GM18858 (cell line): ENCODE data around the gene RNF183.
"Not testable (repeated sequence)": the region's sequence is repeated elsewhere in the genome, so short reads cannot be mapped to it uniquely, and the experiment has no call there.

ENCODE experiments used
- ATAC-seq: cut with Tn5 transposase; IDR thresholded peaks from one replicate; pipeline ENCODE4 v1.9.1; 2021; ENCODE audit not compliant: unreplicated experiment

The RNF183 gene

GRCh38 chr9:113317777-113318176 is 14.6 kb upstream of the RNF183 start:
- no peak for ATAC-seq

GRCh38 chr9:113316030-113316429 is 12.9 kb upstream of the RNF183 start:
- ATAC-seq = no peak

GRCh38 chr9:113315231-113315630 is 12.1 kb upstream of the RNF183 start:
- no peak for ATAC-seq

GRCh38 chr9:113313261-113313660 is 10.1 kb upstream of the RNF183 start:
- no peak for ATAC-seq

- no peak for ATAC-seq
These were observed 8.8 kb upstream of the RNF183 start for GRCh38 chr9:113311961-113312360.

GRCh38 chr9:113310538-113310937 is 7.4 kb upstream of the RNF183 start:
- no peak for ATAC-seq

GRCh38 chr9:113309204-113309813 is 6.1 kb upstream of the RNF183 start:
- no peak for ATAC-seq

- ATAC-seq = no peak
These were observed 4.3 kb upstream of the RNF183 start for GRCh38 chr9:113307396-113307975.

- ATAC-seq = no peak
These were observed 3.4 kb upstream of the RNF183 start for GRCh38 chr9:113306566-113306965.

- ATAC-seq = no peak
These were observed 1.6 kb downstream of the RNF183 start for GRCh38 chr9:113301548-113301947.

- ATAC-seq = no peak
These were observed 3.3 kb downstream of the RNF183 start for GRCh38 chr9:113299800-113300292.

GRCh38 chr9:113298924-113299770 is 4.0 kb downstream of the RNF183 start:
- ATAC-seq = no peak

GRCh38 chr9:113298311-113298710 is 4.9 kb downstream of the RNF183 start:
- ATAC-seq = no peak

- ATAC-seq = no peak
These were observed 6.2 kb downstream of the RNF183 start for GRCh38 chr9:113296796-113297558.

GRCh38 chr9:113296247-113296646 is 6.9 kb downstream of the RNF183 start:
- not testable (repeated sequence) for ATAC-seq

GRCh38 chr9:113293285-113293878 is 9.8 kb downstream of the RNF183 start:
- no peak for ATAC-seq

- ATAC-seq = no peak
These were observed 13.0 kb downstream of the RNF183 start for GRCh38 chr9:113290052-113290607.

GRCh38 chr9:113289091-113289490 is 14.1 kb downstream of the RNF183 start:
- ATAC-seq = no peak

- no peak for ATAC-seq
These were observed 21.8 kb downstream of the RNF183 start for GRCh38 chr9:113281356-113281755.

- ATAC-seq = no peak
These were observed 24.3 kb downstream of the RNF183 start for GRCh38 chr9:113278840-113279239.
